HG02870 (cell line): ENCODE data around the gene BMI1.
A peak's percentile ranks its signal among the peaks of the same experiment; 100 is the strongest.

Source experiments
- ATAC-seq: cut with Tn5 transposase; IDR thresholded peaks from one replicate; pipeline ENCODE4 v1.9.1; 2021; ENCODE audit warnings: mild to moderate bottlenecking, moderate library complexity; ENCODE audit not compliant: unreplicated experiment

Gene BMI1

GRCh38 chr10:22319547-22319979 lies 1.3 kb upstream of the BMI1 start:
- ATAC-seq: no peak

- no peak for ATAC-seq
Observed at GRCh38 chr10:22319980-22320558, 830 bp upstream of the BMI1 start.

- no peak for ATAC-seq
Observed at GRCh38 chr10:22321156-22321923, 441 bp downstream of the BMI1 start.

GRCh38 chr10:22321924-22322640 lies 1.2 kb downstream of the BMI1 start:
- no peak for ATAC-seq

GRCh38 chr10:22322641-22323160 lies 1.8 kb downstream of the BMI1 start:
- ATAC-seq: no peak

- no peak for ATAC-seq
Observed at GRCh38 chr10:22323538-22324305, 2.8 kb downstream of the BMI1 start.

GRCh38 chr10:22324413-22324812 lies 3.5 kb downstream of the BMI1 start:
- no peak for ATAC-seq

GRCh38 chr10:22324893-22325271 lies 4.0 kb downstream of the BMI1 start:
- no peak for ATAC-seq

- peak; percentile 55 for ATAC-seq
Observed at GRCh38 chr10:22325272-22326144, 4.6 kb downstream of the BMI1 start.

- ATAC-seq: no peak
Observed at GRCh38 chr10:22326145-22326702, 5.3 kb downstream of the BMI1 start.

- no peak for ATAC-seq
Observed at GRCh38 chr10:22329150-22329549, 8.3 kb downstream of the BMI1 start.

- ATAC-seq: no peak
Observed at GRCh38 chr10:22332116-22332692, 11.3 kb downstream of the BMI1 start.

- ATAC-seq: no peak
Observed at GRCh38 chr10:22333167-22333974, 12.5 kb downstream of the BMI1 start.

- ATAC-seq: no peak
Observed at GRCh38 chr10:22333975-22334282, 13.0 kb downstream of the BMI1 start.

GRCh38 chr10:22334414-22335172 lies 13.7 kb downstream of the BMI1 start:
- no peak for ATAC-seq

- ATAC-seq: peak; percentile 50
Observed at GRCh38 chr10:22335173-22335933, 14.5 kb downstream of the BMI1 start.

- ATAC-seq: no peak
Observed at GRCh38 chr10:22338185-22338900, 17.4 kb downstream of the BMI1 start.
